Endothelial cell of umbilical vein (primary cell): ENCODE measurements around the gene MFAP2. TPM values are rescaled to one million over a fixed set of nuclear protein-coding genes. Genes with fewer than 3 reads are reported as not detected.

Source experiments
- BruUV-seq: library from RNA; stranded (reverse); fragments of 400-500 nt; replicated peaks from 2 replicates; lab custom pipeline; 2021; lab: Mats Ljungman, UMichigan
- CTCF ChIA-PET: fragments of 300-600, 350-600 bp; sonication (Branson Sonifier 250); formaldehyde crosslinking; loops from one replicate; lab custom pipeline; 2021; ENCODE audit warnings: antibody characterized with exemption, inconsistent platforms; lab: Charles Lee
- POLR2A ChIA-PET: fragments of 300-600, 350-600 bp; sonication (Branson Sonifier 250); formaldehyde crosslinking; loops from one replicate; lab custom pipeline; 2021; ENCODE audit warnings: antibody characterized with exemption, inconsistent platforms; lab: Charles Lee
- DNase-seq: peaks from one replicate; pipeline ENCODE4 v3.0.0-alpha.2; 2011; ENCODE audit warnings: low read depth, low spot score
- FAIRE-seq: peaks from 2 replicates; lab custom pipeline; 2011; peaks lifted over from hg19 to GRCh38; lab: Jason Lieb, UNC
- H2AFZ ChIP-seq: 2 replicates; pipeline ENCODE4 v1.6.0; 2012; ENCODE audit warnings: low read depth, low read length, control low read depth, inconsistent platforms
- H3K27ac ChIP-seq: 2 replicates; pipeline ENCODE4 v1.5.1; 2011; ENCODE audit warnings: low read depth, mild to moderate bottlenecking, control low read depth, low read length, moderate library complexity; ENCODE audit not compliant: insufficient read depth
- H3K27me3 ChIP-seq, 2 experiments: 2 replicates each; pipeline versions ENCODE4 v1.6.0 to v1.6.1; 2011; ENCODE audit warnings: low read length in 2 of 2, mixed read lengths in 1 of 2; ENCODE audit not compliant: control insufficient read depth in 2 of 2, insufficient read depth in 2 of 2
- H3K36me3 ChIP-seq, 2 experiments: 2 replicates in 1 of 2; 3 replicates in 1 of 2; pipeline ENCODE4 v1.5.1; 2011; ENCODE audit warnings: low read length in 2 of 2, mild to moderate bottlenecking in 1 of 2, moderate library complexity in 1 of 2; ENCODE audit not compliant: control insufficient read depth in 2 of 2, insufficient read depth in 2 of 2; ENCODE audit errors: extremely low read depth in 1 of 2
- H3K4me1 ChIP-seq: 3 replicates; pipeline ENCODE4 v1.5.1; 2011; ENCODE audit warnings: mild to moderate bottlenecking, low read length; ENCODE audit not compliant: control insufficient read depth, insufficient read depth; ENCODE audit errors: extremely low read depth
- H3K4me2 ChIP-seq: 2 replicates; pipeline ENCODE4 v1.6.1; 2011; ENCODE audit warnings: low read length, control low read depth, mixed read lengths; ENCODE audit not compliant: insufficient read depth
- H3K4me3 ChIP-seq, 3 experiments: fragments of 200-600 bp in 1 of 3; sonication (generic), shearing (Covaris generic) in 1 of 3; replicated peaks in 1 of 3; 2 replicates each; pipeline ENCODE4 v1.5.1; 2011 to 2016; ENCODE audit warnings: control low read depth in 3 of 3, low read length in 3 of 3, mild to moderate bottlenecking in 2 of 3, inconsistent platforms in 1 of 3, low read depth in 1 of 3, moderate library complexity in 1 of 3; ENCODE audit not compliant: insufficient read depth in 1 of 3
- H3K79me2 ChIP-seq: 2 replicates; pipeline ENCODE4 v1.6.0; 2012; ENCODE audit warnings: low read length, inconsistent platforms; ENCODE audit not compliant: control insufficient read depth, insufficient read depth
- H3K9ac ChIP-seq: replicated peaks from 2 replicates; pipeline ENCODE3; 2011; ENCODE audit warnings: low read length, control low read depth; ENCODE audit not compliant: insufficient read depth; ENCODE audit errors: extremely low read depth
- H3K9me1 ChIP-seq: replicated peaks from 3 replicates; pipeline ENCODE4 v1.6.0; 2011; ENCODE audit warnings: mild to moderate bottlenecking, low read length; ENCODE audit not compliant: control insufficient read depth, insufficient read depth; ENCODE audit errors: extremely low read depth
- H3K9me3 ChIP-seq: replicated peaks from 2 replicates; pipeline ENCODE4 v1.5.1; 2012; ENCODE audit warnings: low read length, inconsistent platforms; ENCODE audit not compliant: control insufficient read depth, insufficient read depth
- H4K20me1 ChIP-seq: replicated peaks from 2 replicates; pipeline ENCODE3; 2011; ENCODE audit warnings: mild to moderate bottlenecking, low read length; ENCODE audit not compliant: control insufficient read depth, insufficient read depth; ENCODE audit errors: extremely low read depth
- EZH2 ChIP-seq: IDR thresholded peaks from 2 replicates; pipeline ENCODE4 v1.6.1; 2012; ENCODE audit warnings: borderline replicate concordance, low read depth, mild to moderate bottlenecking, moderate library complexity, low read length, inconsistent platforms; ENCODE audit not compliant: severe bottlenecking
- FOS ChIP-seq: IDR thresholded peaks from 2 replicates; pipeline ENCODE4 v1.6.1; 2011; ENCODE audit warnings: mild to moderate bottlenecking, low read length, moderate library complexity, borderline replicate concordance; ENCODE audit not compliant: insufficient read depth
- GATA2 ChIP-seq: IDR thresholded peaks from 2 replicates; pipeline ENCODE4 v1.7.0; 2011; ENCODE audit warnings: low read depth, mild to moderate bottlenecking, moderate library complexity, mixed read lengths, low read length; ENCODE audit not compliant: insufficient read length, insufficient read depth
- JUN ChIP-seq: IDR thresholded peaks from 2 replicates; pipeline ENCODE4 v1.6.1; 2011; ENCODE audit warnings: borderline replicate concordance, low read depth; ENCODE audit not compliant: insufficient read length, insufficient read depth
- MYC ChIP-seq: IDR thresholded peaks from one replicate; pipeline ENCODE4 v1.6.1; 2011; ENCODE audit warnings: mild to moderate bottlenecking, low read depth, low read length
- POLR2A ChIP-seq: IDR thresholded peaks from 2 replicates; pipeline ENCODE4 v1.6.1; 2012; ENCODE audit warnings: low read depth, mild to moderate bottlenecking, control low read depth, low read length
- POLR2AphosphoS5 ChIP-seq: IDR thresholded peaks from 2 replicates; pipeline ENCODE4 v1.6.1; 2012; ENCODE audit warnings: low read depth, mild to moderate bottlenecking, control low read depth, low read length, moderate library complexity; ENCODE audit not compliant: insufficient read depth
- dilution Hi-C: fragments of 300-500 bp; cut with MboI; formaldehyde crosslinking; loops from one replicate; pipeline ENCODE4 v1.15.0; 2019; ENCODE audit warnings: low sequenced_read_pairs; ENCODE audit not compliant: extremely low pct_ligation_motif_present
- intact Hi-C: fragments of 100-400 bp; cut with micrococcal nuclease; formaldehyde crosslinking; loops from one replicate; pipeline ENCODE4 v1.10.0; 2022
- polyA plus RNA-seq, 4 experiments: library from polyadenylated mRNA; depleted of rRNA in 3 of 4; stranded (reverse) in 3 of 4; unstranded in 1 of 4; fragments of >200 nt; gene quantifications; 2 replicates each; pipeline versions ENCODE4 v1.2.1 to v1.2.3, GENCODE V29; 2011 to 2012; ENCODE audit warnings: missing spikeins in 1 of 4
- total RNA-seq: library from RNA; stranded (reverse); gene quantifications from 2 replicates; pipeline ENCODE4 v1.2.3, GENCODE V29; 2021
- TF ChIP-seq, protein P1 (sequence below), 2 donors: IDR thresholded peaks; 1 replicate in 1 of 2; 2 replicates in 1 of 2; pipeline ENCODE4 v1.5.1; 2011; ENCODE audit warnings: low read length in 2 of 2, mild to moderate bottlenecking in 2 of 2, moderate library complexity in 2 of 2, control low read depth in 1 of 2, inconsistent platforms in 1 of 2, low read depth in 1 of 2; ENCODE audit not compliant: insufficient read depth in 1 of 2; ENCODE audit errors: extremely low read depth in 1 of 2
- TF ChIP-seq, protein P2 (sequence below): IDR thresholded peaks from 2 replicates; pipeline ENCODE4 v1.6.1; 2011; ENCODE audit not compliant: insufficient read depth, insufficient read length

Gene MFAP2
- total and polyA plus RNA-seq, 2 donors (not counting 3 experiments of a cell fraction or from before 2014, with no cell fraction given), result 37.9 to 138 TPM

DNA sequence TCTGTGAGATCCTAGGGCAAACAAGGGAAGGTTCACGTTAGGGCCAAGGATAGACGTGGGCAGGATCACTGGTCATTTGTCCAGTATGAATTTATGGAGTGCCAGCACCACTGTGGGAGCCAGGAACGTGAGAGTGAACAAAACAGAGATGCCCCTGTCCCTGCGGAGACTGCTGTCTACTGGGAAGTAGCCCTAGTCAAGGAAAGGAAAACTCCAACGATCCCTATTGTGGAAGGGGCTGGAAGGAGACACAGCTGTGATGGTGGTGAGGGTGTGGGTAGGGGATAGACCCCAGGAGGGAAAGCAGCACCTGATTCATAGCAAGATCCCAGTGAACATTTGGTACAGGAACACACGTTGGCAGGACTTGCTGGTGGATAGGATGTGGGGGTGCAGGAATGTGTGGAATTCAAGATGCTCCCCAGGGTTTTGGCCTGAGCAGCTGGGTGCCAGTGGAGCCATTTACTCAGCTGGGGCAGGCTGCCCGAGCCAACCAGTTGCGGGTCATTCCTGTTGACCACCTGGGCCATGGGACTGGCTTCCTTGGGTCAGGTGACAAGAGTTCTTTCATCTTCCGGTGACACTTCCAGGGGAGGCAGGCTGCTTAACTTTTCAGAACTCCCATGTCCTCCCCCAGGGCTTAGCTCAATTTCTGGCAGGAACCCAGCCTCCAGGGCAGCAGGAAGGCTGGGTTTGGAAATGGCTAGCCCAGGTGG, 32.5 kb upstream of the MFAP2 start:
- intact Hi-C loops, result no loop called here
- Histone ChIP-seq H3K4me2 (no peak overlapping the region), H3K4me1 (peaks cover 24% of the 10 kb centered on the region), H3K36me3 (peaks cover 0 to under 1% of the 10 kb centered on the region in 2 experiments), H2AFZ (no peak overlapping the region), H3K9ac (no peak overlapping the region), H3K9me1 (no peaks in the 10 kb centered on the region), H4K20me1 (no peaks in the 10 kb centered on the region), H3K79me2 (no peaks in the 10 kb centered on the region), H3K27me3 (no peaks in the 10 kb centered on the region), H3K27ac (no peak overlapping the region), H3K9me3 (no peaks in the 10 kb centered on the region), H3K4me3 (no peak overlapping the region)
- TF ChIP-seq, protein P1, sequence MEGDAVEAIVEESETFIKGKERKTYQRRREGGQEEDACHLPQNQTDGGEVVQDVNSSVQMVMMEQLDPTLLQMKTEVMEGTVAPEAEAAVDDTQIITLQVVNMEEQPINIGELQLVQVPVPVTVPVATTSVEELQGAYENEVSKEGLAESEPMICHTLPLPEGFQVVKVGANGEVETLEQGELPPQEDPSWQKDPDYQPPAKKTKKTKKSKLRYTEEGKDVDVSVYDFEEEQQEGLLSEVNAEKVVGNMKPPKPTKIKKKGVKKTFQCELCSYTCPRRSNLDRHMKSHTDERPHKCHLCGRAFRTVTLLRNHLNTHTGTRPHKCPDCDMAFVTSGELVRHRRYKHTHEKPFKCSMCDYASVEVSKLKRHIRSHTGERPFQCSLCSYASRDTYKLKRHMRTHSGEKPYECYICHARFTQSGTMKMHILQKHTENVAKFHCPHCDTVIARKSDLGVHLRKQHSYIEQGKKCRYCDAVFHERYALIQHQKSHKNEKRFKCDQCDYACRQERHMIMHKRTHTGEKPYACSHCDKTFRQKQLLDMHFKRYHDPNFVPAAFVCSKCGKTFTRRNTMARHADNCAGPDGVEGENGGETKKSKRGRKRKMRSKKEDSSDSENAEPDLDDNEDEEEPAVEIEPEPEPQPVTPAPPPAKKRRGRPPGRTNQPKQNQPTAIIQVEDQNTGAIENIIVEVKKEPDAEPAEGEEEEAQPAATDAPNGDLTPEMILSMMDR (IDR thresholded peaks at IDR 0.05; ENCODE audit: extremely low read depth in 1 of 2, insufficient read depth in 1 of 2, low read depth in 1 of 2, low read length in 2 of 2), result no peak
- TF ChIP-seq EZH2 (no peak), JUN (no peak), MYC (no peak), GATA2 (no peak), POLR2AphosphoS5 (no peak), FOS (no peak), POLR2A (no peak)
- TF ChIP-seq, protein P2, sequence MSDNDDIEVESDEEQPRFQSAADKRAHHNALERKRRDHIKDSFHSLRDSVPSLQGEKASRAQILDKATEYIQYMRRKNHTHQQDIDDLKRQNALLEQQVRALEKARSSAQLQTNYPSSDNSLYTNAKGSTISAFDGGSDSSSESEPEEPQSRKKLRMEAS, result no peak
- CTCF ChIA-PET, result interaction anchor here (1.0 to 1.3 kb wide), 4 partner anchors 11 to 53 kb away, joined by 3 to 4 read pairs (median 4); no protein-coding TSS in a partner anchor
- DNase-seq (no peak), FAIRE-seq (no peak)
- dilution Hi-C loops, result no loop called here
- no TSS peak for BruUV-seq
- POLR2A ChIA-PET, result no interaction called here
